GM10266 (cell line): ENCODE measurements around the gene HDGF.

ENCODE experiments used
- DNase-seq: peaks from one replicate; pipeline ENCODE4 v3.0.0; 2012; ENCODE audit errors: extremely low spot score
- TF ChIP-seq, protein P1 (sequence below): IDR thresholded peaks from 2 replicates; pipeline ENCODE4 v1.5.1; 2012; ENCODE audit warnings: mild to moderate bottlenecking, low read depth; ENCODE audit not compliant: control insufficient read depth, insufficient read depth; ENCODE audit errors: missing control alignments

Gene HDGF

DNA sequence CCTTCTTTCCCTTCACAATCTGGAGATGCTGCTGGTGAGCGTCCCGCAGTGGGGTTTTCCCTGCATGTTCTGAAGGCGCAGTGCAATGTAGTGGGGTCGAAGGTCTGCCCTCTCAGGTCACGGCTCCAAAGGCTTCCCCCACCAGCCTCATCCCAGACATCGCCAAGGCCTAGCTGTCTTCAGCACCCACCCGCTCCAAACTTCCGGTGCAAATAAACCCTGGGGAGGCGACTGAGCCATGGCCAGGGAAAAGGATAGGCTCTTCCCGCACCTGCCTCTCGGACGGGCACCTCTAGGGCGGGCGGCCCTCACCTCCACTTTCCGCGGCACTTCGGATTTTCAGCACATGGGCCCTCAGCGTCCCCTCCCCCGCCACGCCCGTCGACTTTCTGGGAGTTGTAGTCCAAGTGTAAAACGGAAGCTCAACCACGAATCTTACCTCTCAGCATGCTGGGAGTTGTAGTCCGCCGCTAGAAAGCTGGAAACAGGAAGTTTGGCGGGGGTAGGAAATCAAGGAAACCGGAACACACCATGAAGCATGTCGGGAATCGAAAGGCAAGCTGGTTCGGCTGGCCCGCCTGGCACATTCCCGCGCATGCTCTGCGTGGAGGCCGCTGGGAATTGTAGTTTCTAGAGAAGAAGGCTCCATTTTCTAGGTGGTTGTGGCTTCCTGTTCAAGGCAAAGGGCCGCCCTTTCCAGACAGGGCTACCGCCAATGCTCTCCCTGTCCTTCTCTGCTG is 10.6 kb downstream of the HDGF start, which contains the start of gene MRPL24:
Gene MRPL24 (minus strand): TSS at position 348 of the 740 bp plus-strand sequence. CDS start 2,384 bp downstream, outside the sequence.
- TF ChIP-seq, protein P1, sequence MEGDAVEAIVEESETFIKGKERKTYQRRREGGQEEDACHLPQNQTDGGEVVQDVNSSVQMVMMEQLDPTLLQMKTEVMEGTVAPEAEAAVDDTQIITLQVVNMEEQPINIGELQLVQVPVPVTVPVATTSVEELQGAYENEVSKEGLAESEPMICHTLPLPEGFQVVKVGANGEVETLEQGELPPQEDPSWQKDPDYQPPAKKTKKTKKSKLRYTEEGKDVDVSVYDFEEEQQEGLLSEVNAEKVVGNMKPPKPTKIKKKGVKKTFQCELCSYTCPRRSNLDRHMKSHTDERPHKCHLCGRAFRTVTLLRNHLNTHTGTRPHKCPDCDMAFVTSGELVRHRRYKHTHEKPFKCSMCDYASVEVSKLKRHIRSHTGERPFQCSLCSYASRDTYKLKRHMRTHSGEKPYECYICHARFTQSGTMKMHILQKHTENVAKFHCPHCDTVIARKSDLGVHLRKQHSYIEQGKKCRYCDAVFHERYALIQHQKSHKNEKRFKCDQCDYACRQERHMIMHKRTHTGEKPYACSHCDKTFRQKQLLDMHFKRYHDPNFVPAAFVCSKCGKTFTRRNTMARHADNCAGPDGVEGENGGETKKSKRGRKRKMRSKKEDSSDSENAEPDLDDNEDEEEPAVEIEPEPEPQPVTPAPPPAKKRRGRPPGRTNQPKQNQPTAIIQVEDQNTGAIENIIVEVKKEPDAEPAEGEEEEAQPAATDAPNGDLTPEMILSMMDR: no peak
- peak; percentile 92 for DNase-seq

DNA sequence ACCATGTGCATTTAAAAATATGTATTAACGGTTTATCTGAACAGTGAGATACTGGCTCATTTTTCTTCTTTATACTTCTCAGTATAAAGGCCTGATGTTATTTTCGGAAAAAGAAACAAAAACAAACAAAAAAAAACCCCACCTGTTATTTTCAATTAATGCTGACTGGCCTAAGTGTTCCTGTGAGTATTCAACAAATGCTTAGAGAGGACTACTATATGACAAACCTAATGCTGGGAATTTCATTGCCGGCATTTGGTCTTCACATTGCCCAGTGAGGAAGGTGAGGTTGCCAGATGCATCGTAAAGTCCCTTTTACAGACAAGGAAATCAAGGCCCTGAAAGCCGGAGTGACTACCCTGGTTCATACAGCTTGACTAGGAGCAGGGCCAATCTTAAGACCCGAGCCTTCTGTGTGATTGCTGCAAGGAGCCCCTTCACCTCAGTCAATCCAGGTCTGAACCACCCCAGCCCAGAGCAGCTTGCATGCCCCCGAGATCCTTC is 11.2 kb downstream of the HDGF start:
- no peak for DNase-seq
- TF ChIP-seq, protein P1: no peak

DNA sequence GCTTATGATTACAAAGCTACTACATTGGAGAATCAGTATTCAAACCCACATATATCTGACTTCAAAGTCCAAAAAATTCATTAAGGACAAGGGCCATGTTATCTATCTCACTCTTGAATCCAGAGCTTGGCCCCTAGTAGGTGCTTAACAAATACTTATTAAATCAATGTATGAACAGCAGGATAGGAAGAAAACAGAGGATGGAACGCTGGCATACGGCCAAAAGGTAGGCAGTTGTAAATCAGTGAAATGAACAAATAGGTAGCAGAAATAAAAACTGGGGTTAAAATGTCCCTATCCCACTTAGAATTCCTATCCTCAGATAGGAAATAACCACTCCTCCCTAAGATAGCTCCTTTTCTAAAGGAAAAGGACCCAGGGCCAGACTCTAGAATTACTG is 12.6 kb downstream of the HDGF start:
- no peak for DNase-seq

DNA sequence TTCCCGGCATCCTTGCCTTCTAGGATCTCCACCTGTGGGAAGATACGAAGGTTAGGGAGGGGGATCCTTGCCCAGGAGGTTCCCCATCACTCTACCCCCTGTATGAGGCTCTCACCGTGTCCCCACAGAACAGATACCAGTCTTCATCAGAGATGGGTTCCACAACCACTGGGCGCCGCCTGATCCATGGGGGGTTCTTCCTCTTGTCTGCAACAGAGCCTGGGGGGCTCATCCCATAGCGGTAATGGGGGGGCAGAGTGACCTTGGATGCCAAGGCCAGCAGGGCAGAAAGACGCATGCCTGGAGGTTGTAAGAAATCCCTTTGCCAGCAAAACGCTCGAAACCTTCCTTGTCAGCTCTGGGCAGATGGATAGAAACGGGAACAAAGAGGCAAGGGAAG is 13.1 kb downstream of the HDGF start:
- TF ChIP-seq, protein P1: no peak
- no peak for DNase-seq

More for the DNA sequence above, 12.6 kb downstream of the HDGF start:
- TF ChIP-seq, protein P1: no peak

DNA sequence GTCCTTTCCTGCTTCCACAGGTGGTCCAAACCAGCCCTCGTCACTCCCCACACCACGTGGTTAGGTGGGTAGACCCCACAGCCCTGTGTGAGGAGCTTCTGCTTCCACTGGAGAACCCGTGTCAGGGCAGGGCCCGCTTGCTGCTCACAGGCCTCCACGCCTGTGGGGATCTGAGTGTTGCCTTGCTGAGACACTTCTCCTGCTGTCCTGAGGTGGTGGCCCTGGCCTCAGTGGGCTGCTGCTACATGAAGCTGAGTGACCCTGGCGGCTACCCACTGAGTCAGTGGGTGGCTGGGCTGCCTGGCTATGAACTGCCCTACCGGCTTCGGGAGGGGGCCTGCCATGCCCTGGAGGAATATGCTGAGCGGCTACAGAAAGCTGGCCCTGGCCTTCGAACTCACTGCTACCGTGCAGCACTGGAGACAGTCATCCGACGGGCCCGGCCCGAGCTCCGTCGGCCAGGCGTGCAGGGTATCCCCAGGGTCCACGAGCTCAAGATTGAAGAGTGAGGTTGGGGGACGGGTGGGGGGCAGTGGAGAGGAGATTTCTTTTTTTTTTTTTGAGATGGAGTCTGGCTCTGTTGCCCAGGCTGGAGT is 17.4 kb downstream of the HDGF start:
- TF ChIP-seq, protein P1: no peak
- no peak for DNase-seq

DNA sequence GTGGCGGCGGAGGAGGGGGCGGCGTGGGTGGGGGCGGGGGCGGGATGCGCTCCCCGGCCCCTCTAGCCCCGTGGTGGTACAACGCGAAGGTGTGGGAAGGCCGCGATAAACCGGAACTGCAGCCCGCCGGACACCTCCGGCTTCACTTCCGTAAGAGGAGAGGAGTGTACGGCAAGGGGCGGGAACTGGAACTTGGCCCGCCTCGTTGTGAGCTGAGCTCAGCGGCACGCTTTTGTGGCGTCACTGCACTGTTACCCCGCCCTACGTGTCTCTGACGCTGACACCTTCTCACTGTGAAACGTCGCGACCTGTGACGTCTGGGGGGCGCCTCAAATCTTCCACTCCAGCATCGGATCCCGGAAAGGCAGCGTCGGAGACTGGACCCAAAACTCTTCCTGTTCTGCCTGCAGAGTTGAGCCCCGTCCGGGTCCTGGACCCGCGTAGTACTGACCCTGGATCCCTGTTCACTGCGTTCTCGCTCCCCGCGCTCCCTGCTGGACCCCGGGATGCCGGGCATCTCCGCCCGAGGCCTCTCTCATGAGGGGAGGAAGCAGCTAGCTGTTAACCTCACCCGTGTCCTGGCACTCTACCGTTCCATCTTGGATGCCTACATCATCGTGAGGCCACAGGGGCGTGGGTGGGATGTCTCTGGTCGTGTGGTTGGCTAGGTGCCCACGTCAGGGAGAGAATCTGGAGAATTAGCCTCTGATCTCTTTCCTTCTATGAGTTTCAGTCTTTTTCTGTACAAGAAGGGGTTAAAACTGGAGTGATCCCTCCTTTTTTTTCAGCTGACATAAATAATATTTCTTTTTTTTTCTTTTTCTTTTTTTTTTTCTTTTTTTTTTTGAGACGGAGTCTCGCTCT is 22.6 kb downstream of the HDGF start, which contains the start of gene ISG20L2:
Gene ISG20L2 (minus strand): TSS at position 168 of the 864 bp plus-strand sequence. CDS start 1,114 bp downstream, outside the sequence.
- peak; percentile 94 for DNase-seq
- TF ChIP-seq, protein P1: no peak
